Femur (tissue), 1 donor: ENCODE results near the gene CFD.
"Not testable (repeated sequence)": the region's sequence is repeated elsewhere in the genome, so short reads cannot be mapped to it uniquely, and the experiment has no call there.

ENCODE experiments used
- DNase-seq: peaks from one replicate; pipeline ENCODE4 v3.0.0-alpha.2; 2017

Gene CFD

GRCh38 chr19:890831-891230 is 31.4 kb downstream of the CFD start:
- DNase-seq: no peak

- DNase-seq: not testable (repeated sequence)
Measured at GRCh38 chr19:891421-892200, 32.1 kb downstream of the CFD start.

- DNase-seq: peak; percentile 73
Measured at GRCh38 chr19:892243-892893, 32.9 kb downstream of the CFD start.

GRCh38 chr19:892894-893689 is 33.6 kb downstream of the CFD start, which contains the start of the genes MED16 and RNU6-9:
Gene MED16, minus strand, starts transcription at chr19:893187. Its CDS starts 2,056 bp downstream, at chr19:891131.
Gene RNU6-9, plus strand, starts transcription at chr19:893484.
- DNase-seq: peak; percentile 95

- no peak for DNase-seq
Measured at GRCh38 chr19:896434-896833, 37.0 kb downstream of the CFD start.

GRCh38 chr19:896999-897398 is 37.5 kb downstream of the CFD start:
- no peak for DNase-seq

- no peak for DNase-seq
Measured at GRCh38 chr19:897442-898039, 38.1 kb downstream of the CFD start.

GRCh38 chr19:898663-899062 is 39.2 kb downstream of the CFD start:
- no peak for DNase-seq

GRCh38 chr19:899336-900042 is 40.0 kb downstream of the CFD start:
- no peak for DNase-seq

- no peak for DNase-seq
Measured at GRCh38 chr19:900043-900301, 40.5 kb downstream of the CFD start.

- DNase-seq: no peak
Measured at GRCh38 chr19:900302-901111, 41.0 kb downstream of the CFD start.

- no peak for DNase-seq
Measured at GRCh38 chr19:901216-902092, 42.0 kb downstream of the CFD start.

- DNase-seq: no peak
Measured at GRCh38 chr19:902093-902370, 42.6 kb downstream of the CFD start.

GRCh38 chr19:902446-903226 is 43.2 kb downstream of the CFD start:
- DNase-seq: no peak

GRCh38 chr19:903266-903797 is 43.9 kb downstream of the CFD start:
- DNase-seq: no peak

- DNase-seq: no peak
Measured at GRCh38 chr19:904545-904944, 45.1 kb downstream of the CFD start.

GRCh38 chr19:906480-906879 is 47.0 kb downstream of the CFD start:
- DNase-seq: no peak

- DNase-seq: peak; percentile 68
Measured at GRCh38 chr19:907183-907853, 47.9 kb downstream of the CFD start.
